ENCODE measurements around the gene TIMM9. TPM values are rescaled to one million over a fixed set of nuclear protein-coding genes. Genes with fewer than 3 reads are reported as not detected.

TIMM9 gene
- total RNA-seq, 4 donors from 2014 or later: 30.0 to 62.0 (median 36.5) TPM

DNA sequence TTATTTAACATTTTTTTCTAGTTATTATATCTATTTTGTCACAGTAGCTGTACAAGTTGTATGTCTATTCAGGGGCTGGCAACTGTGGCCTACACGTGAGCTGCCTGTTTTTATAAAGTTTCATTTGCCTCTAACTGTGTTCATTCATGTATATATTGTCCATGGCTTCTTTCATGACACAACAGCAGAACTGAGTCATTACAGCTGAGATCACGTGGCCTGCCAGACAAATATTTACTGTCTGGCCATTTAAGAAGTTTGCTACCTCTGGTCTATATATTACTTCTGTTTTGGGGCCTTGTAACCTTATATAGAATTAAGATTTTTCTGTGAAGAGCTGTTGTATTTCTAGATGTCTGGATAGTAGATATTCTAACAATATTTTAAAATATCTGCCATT, 38.1 kb upstream of the TIMM9 start:
- H3K4me3 ChIP-seq (ENCODE audit: low read depth, poor library complexity, severe bottlenecking): no peak overlapping the region
- 84 to 94% methylated on average over 2 of the region's 2 CpGs for WGBS, 2 donors
- TF ChIP-seq, protein P1, sequence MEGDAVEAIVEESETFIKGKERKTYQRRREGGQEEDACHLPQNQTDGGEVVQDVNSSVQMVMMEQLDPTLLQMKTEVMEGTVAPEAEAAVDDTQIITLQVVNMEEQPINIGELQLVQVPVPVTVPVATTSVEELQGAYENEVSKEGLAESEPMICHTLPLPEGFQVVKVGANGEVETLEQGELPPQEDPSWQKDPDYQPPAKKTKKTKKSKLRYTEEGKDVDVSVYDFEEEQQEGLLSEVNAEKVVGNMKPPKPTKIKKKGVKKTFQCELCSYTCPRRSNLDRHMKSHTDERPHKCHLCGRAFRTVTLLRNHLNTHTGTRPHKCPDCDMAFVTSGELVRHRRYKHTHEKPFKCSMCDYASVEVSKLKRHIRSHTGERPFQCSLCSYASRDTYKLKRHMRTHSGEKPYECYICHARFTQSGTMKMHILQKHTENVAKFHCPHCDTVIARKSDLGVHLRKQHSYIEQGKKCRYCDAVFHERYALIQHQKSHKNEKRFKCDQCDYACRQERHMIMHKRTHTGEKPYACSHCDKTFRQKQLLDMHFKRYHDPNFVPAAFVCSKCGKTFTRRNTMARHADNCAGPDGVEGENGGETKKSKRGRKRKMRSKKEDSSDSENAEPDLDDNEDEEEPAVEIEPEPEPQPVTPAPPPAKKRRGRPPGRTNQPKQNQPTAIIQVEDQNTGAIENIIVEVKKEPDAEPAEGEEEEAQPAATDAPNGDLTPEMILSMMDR (IDR thresholded peaks at IDR 0.05): no peak
- TF ChIP-seq POLR2A (IDR thresholded peaks at IDR 0.05): no peak
- no peak for DNase-seq (ENCODE audit: low spot score in 2 of 2)
- intact Hi-C loops (cut with DNase I; ENCODE audit: low total_unique reads): no loop called here

DNA sequence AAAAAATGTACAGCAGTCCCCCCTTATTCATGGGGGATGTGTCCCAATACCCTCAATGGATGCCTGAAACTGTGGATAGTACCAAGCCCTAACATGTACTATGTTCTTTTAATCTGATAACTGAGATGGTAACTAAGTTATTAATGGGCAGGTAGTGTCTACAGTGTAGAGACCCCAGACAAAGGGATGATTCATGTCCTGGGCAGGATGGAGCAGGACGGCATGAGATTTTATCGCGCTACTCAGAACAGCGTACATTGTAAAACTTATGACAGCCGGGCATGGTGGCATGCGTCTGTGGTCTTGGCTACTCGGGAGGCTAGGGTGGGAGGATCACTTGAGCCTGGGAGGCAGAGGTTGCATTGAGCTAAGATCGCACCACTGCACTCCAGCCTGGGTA, 37.3 kb upstream of the TIMM9 start:
- WGBS, 2 donors: 92 to 94% methylated on average over 8 of the region's 8 CpGs
- TF ChIP-seq, protein P1 (IDR thresholded peaks at IDR 0.05): no peak
- no peak for TF ChIP-seq POLR2A (IDR thresholded peaks at IDR 0.05)
- DNase-seq (ENCODE audit: low spot score in 2 of 2): no peak
- no peak overlapping the region for H3K4me3 ChIP-seq (ENCODE audit: low read depth, poor library complexity, severe bottlenecking)
- intact Hi-C loops (cut with DNase I; ENCODE audit: low total_unique reads): no loop called here

DNA sequence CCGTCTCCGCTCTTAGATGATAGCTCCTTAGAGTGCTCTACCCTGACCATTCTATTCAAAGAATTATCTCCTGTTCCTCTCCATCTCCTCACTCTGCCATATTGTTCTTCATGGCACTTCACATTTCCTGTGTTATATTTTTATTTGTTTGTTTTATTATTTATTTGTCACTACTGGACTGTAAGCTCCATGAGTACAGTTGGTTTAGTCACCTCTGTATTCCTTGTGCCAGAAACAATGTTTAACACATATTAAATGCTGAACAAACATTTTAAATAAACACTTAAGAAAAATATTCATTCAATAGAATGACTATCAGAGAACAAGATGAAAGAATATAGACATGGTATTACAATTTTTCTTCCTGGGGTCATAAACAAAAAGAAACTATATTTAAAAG, 35.8 kb upstream of the TIMM9 start:
- DNase-seq (ENCODE audit: low spot score in 2 of 2): no peak
- no peak overlapping the region for H3K4me3 ChIP-seq (ENCODE audit: low read depth, poor library complexity, severe bottlenecking)
- intact Hi-C loops (cut with DNase I; ENCODE audit: low total_unique reads): no loop called here
- TF ChIP-seq, protein P1 (IDR thresholded peaks at IDR 0.05): no peak
- TF ChIP-seq POLR2A (IDR thresholded peaks at IDR 0.05): no peak
- 98% methylated on average over 2 of the region's 2 CpGs for WGBS, 2 donors

DNA sequence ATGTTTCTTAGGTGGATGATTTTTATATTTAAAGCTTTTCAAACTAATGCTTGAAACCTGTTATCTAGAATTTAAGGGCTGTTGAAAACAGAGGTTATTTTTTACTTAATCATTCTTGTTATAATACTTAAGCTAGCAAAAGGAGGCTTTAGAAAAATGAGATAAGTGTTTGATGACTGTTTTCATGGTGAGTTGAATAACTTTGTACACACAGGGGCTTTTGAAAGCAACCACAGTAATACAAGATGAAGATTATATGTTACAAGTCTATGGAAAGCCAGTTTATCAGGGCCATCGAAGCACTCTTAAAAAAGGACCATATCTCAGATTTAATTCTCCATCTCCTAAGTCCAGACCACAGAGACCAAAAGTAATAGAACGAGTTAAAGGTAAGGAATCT, 33.4 kb upstream of the TIMM9 start:
- no peak for TF ChIP-seq POLR2A (IDR thresholded peaks at IDR 0.05)
- TF ChIP-seq, protein P1 (IDR thresholded peaks at IDR 0.05): no peak
- H3K4me3 ChIP-seq (ENCODE audit: low read depth, poor library complexity, severe bottlenecking): no peak overlapping the region
- intact Hi-C loops (cut with DNase I; ENCODE audit: low total_unique reads): no loop called here
- 92 to 93% methylated on average over 2 of the region's 2 CpGs for WGBS, 2 donors
- DNase-seq (ENCODE audit: low spot score in 2 of 2): no peak

DNA sequence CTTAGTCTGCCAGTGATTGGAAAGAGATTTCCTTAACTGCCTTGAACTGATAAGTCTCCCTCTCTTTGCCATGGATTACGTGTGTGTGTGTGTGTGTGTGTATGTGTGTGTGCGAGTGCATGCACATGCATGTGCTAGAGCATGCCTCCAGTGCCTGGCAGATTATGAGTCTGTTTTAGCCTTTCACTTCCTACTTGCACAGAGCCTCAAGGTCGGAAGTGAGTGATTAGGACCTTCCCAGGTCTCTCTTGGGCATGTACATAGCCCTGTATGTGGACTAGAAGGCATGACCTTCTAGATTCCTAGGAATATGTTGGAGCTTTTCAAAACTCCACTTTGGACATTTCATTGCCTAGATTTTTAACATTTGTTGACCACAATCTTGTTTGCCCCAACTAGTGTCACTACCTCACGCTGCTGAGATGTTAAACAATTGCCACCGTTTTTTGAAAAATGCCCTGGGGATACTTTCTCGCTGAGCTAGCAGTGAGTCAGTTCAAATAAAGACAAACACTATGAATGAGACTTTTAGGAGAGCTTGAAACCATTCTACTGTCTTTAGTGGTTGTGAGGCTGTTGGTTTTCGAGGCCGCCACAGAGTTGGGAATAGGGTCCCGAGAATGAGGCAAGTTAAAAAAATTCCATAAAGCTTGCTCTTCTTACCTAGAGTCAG, 28.4 kb upstream of the TIMM9 start:
- intact Hi-C loops (cut with DNase I; ENCODE audit: low total_unique reads): no loop called here
- WGBS, 2 donors: 77 to 78% methylated on average over 9 of the region's 9 CpGs

More for the DNA sequence above, 28.4 kb upstream of the TIMM9 start:
- TF ChIP-seq POLR2A (IDR thresholded peaks at IDR 0.05): no peak
- TF ChIP-seq, protein P1 (IDR thresholded peaks at IDR 0.05): no peak
- no peak for DNase-seq (ENCODE audit: low spot score in 2 of 2)
- no peak overlapping the region for H3K4me3 ChIP-seq (ENCODE audit: low read depth, poor library complexity, severe bottlenecking)

All from lower leg skin (tissue), 4 donors.